Esophagus muscularis mucosa (tissue), 4 donors: ENCODE measurements around the gene DNAJC5.

Source experiments
- CTCF ChIP-seq, 3 experiments: fragments of 200-600 bp in 2 of 3; fragments of 450-650 bp in 1 of 3; sonication (generic) in 2 of 3; IDR thresholded peaks; one replicate each; pipeline ENCODE4 v1.5.1; 2017 to 2019; ENCODE audit warnings: antibody characterized with exemption in 3 of 3, mild to moderate bottlenecking in 2 of 3, moderate library complexity in 1 of 3
- EP300 ChIP-seq: sonication (generic); formaldehyde crosslinking; IDR thresholded peaks from one replicate; pipeline ENCODE4 v1.6.1; 2017; ENCODE audit warnings: antibody characterized with exemption
- POLR2A ChIP-seq: fragments of 450-650 bp; IDR thresholded peaks from one replicate; pipeline ENCODE4 v1.6.1; 2017; ENCODE audit warnings: antibody characterized with exemption, moderate library complexity, mild to moderate bottlenecking, low read depth
- POLR2AphosphoS5 ChIP-seq, 2 donors: sonication (generic); formaldehyde crosslinking; IDR thresholded peaks; one replicate each; pipeline ENCODE4 v1.6.1; 2017; ENCODE audit warnings: antibody characterized with exemption in 2 of 2

GRCh38 chr20:63890201-63890576 lies 4.7 kb upstream of the DNAJC5 start:
- no peak for TF ChIP-seq CTCF (IDR thresholded peaks at IDR 0.05)
- TF ChIP-seq EP300: no peak
- no peak for TF ChIP-seq POLR2A
- no peak for TF ChIP-seq POLR2AphosphoS5 (IDR thresholded peaks at IDR 0.05)
